Effector CD4-positive, alpha-beta T cell (primary cell): Measurements from ENCODE around the gene SNCAIP.
"Not testable (repeated sequence)": the region's sequence is repeated elsewhere in the genome, so short reads cannot be mapped to it uniquely, and the experiment has no call there.

Experiments
- DNase-seq: peaks from one replicate; pipeline ENCODE4 v3.0.0-alpha.2; 2020

The SNCAIP gene

GRCh38 chr5:122315521-122315920, 3.5 kb downstream of the SNCAIP start:
- DNase-seq = no peak

- no peak for DNase-seq
Observed at GRCh38 chr5:122316656-122317055, 4.6 kb downstream of the SNCAIP start.

GRCh38 chr5:122319897-122320296, 7.9 kb downstream of the SNCAIP start:
- no peak for DNase-seq

GRCh38 chr5:122321921-122322320, 9.9 kb downstream of the SNCAIP start:
- no peak for DNase-seq

GRCh38 chr5:122322801-122323548, 10.9 kb downstream of the SNCAIP start:
- no peak for DNase-seq

- DNase-seq = no peak
Observed at GRCh38 chr5:122323738-122324137, 11.7 kb downstream of the SNCAIP start.

- no peak for DNase-seq
Observed at GRCh38 chr5:122327110-122327509, 15.1 kb downstream of the SNCAIP start.

GRCh38 chr5:122330881-122331280, 18.8 kb downstream of the SNCAIP start:
- DNase-seq = no peak

- no peak for DNase-seq
Observed at GRCh38 chr5:122332599-122333555, 20.8 kb downstream of the SNCAIP start.

- DNase-seq = no peak
Observed at GRCh38 chr5:122333564-122333963, 21.5 kb downstream of the SNCAIP start.

GRCh38 chr5:122339591-122339990, 27.6 kb downstream of the SNCAIP start:
- DNase-seq = no peak

- no peak for DNase-seq
Observed at GRCh38 chr5:122341087-122341486, 29.1 kb downstream of the SNCAIP start.

- no peak for DNase-seq
Observed at GRCh38 chr5:122342256-122342655, 30.2 kb downstream of the SNCAIP start.

- DNase-seq = no peak
Observed at GRCh38 chr5:122346897-122347581, 35.0 kb downstream of the SNCAIP start.

- no peak for DNase-seq
Observed at GRCh38 chr5:122350496-122350895, 38.5 kb downstream of the SNCAIP start.

GRCh38 chr5:122351416-122352157, 39.5 kb downstream of the SNCAIP start:
- no peak for DNase-seq

GRCh38 chr5:122352331-122352730, 40.3 kb downstream of the SNCAIP start:
- DNase-seq = no peak

GRCh38 chr5:122353361-122353760, 41.3 kb downstream of the SNCAIP start:
- DNase-seq = not testable (repeated sequence)

- no peak for DNase-seq
Observed at GRCh38 chr5:122354293-122354692, 42.3 kb downstream of the SNCAIP start.

- no peak for DNase-seq
Observed at GRCh38 chr5:122355324-122355723, 43.3 kb downstream of the SNCAIP start.

- DNase-seq = no peak
Observed at GRCh38 chr5:122356855-122357254, 44.8 kb downstream of the SNCAIP start.

- no peak for DNase-seq
Observed at GRCh38 chr5:122358372-122358979, 46.4 kb downstream of the SNCAIP start.
